GM19452 (cell line): ENCODE data around the gene C19orf25.
"Not testable (repeated sequence)": the region's sequence is repeated elsewhere in the genome, so short reads cannot be mapped to it uniquely, and the experiment has no call there.

Experiments
- ATAC-seq: cut with Tn5 transposase; IDR thresholded peaks from one replicate; pipeline ENCODE4 v1.9.1; 2021; ENCODE audit not compliant: unreplicated experiment

The C19orf25 gene

GRCh38 chr19:1481893-1482360 is 2.9 kb upstream of the C19orf25 start:
- no peak for ATAC-seq

DNA sequence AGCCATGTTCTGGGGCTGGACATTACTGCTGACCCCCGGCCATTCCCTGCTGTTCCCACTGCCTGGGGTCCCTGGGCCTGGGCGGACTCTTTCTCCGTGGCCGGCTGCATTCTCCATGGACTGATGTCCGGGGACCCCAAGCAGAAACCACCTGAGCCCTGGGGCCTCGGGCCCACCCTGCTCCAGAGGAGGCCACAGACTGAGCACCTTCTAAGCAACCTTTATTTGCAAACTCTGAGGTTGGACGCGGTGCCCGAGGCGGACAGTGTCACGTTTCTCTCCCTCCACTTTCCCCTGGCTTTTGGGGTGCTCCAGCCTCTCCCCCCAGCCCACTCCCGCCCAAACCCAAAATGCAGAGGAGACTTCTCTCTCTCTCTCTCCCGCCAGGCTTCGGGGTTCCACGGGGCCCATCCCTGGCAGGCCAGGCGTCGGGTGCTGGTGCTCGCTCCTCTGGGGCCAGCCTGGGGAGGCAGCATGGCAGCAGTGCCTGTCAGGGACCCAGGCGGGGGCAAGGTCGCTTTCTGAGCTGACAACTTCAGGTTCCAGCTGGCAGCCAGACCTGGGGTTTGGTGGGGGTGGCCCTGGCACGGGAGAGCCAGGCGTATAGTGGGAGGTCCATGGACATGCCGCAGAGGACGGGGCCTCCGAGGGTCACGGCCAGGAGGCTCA is 2.3 kb upstream of the C19orf25 start:
- no peak for ATAC-seq

- not testable (repeated sequence) for ATAC-seq
Measured at GRCh38 chr19:1477056-1477455, 2.0 kb downstream of the C19orf25 start.

DNA sequence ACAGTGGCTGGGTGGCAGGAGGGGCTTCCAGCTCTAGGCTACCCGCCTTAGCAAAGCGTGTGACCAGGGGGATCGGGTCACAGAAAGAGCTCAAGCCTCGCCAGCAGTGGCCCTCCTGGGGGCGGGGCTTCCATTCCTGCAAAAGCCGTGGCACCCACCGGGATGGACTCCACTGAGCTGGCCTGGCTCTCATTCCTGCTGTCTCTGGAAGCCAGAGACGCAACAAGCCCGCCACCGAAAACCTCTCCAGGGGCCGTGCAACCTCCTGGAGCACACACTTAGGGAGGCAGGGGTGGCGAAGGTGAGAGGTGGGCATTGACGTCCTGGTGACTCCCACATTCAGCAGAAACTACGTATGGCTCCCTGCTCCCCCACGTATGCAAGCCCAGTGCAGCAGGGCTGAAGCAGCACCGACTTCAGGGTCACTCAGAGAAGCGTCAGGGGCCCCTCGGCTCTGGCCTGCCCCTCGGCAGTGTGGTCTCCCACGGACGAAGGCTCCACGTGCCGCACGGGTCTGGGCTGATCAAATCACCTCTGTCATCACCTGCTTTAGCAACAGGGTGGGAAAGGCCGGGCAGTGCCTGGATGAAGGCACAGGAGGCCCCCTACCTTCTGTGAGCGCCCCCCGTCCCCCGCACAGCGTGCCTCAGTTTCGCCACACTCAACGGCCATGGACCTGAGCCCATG is 3.1 kb downstream of the C19orf25 start:
- ATAC-seq = no peak

GRCh38 chr19:1474765-1475351 is 4.2 kb downstream of the C19orf25 start:
- no peak for ATAC-seq

DNA sequence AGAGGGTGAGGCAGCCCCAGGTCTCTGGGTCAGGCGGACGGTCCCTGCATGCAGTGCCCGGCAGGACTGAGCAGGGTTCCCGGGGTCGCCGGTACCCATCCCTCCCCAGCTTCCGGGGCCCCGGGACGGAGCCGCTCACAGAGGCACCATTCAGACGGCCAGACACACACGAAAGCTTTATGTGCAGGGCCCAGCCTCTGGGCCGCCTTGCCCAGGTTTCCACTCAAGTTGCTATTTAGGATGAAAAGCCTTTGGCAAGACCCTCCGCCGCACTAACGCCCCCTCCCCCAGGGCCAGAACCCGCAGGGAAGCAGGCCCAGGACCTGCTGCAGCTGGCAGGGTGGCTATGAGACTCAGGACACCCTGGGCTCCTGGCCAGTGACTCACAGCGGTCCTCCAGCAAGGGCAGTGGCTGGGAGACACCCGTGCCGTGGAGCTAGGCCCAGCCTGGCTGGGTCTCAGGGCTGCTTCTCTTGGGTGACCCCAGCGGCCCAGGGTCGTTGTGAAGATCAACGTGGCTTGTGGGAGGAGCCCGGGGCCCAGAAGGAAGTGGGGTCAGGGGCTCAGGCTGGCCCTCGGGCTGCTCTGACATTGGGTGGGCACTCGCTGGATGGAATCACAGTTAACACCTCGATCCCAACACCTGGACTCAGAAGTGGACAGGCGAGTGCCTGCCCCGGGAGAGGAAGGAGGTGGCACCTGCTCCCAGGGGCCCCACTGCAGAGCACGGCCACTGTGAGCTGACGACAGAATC is 4.8 kb downstream of the C19orf25 start:
- ATAC-seq = no peak

GRCh38 chr19:1473085-1473851 is 5.7 kb downstream of the C19orf25 start:
- ATAC-seq = no peak

GRCh38 chr19:1472231-1473084 is 6.6 kb downstream of the C19orf25 start:
- no peak for ATAC-seq

DNA sequence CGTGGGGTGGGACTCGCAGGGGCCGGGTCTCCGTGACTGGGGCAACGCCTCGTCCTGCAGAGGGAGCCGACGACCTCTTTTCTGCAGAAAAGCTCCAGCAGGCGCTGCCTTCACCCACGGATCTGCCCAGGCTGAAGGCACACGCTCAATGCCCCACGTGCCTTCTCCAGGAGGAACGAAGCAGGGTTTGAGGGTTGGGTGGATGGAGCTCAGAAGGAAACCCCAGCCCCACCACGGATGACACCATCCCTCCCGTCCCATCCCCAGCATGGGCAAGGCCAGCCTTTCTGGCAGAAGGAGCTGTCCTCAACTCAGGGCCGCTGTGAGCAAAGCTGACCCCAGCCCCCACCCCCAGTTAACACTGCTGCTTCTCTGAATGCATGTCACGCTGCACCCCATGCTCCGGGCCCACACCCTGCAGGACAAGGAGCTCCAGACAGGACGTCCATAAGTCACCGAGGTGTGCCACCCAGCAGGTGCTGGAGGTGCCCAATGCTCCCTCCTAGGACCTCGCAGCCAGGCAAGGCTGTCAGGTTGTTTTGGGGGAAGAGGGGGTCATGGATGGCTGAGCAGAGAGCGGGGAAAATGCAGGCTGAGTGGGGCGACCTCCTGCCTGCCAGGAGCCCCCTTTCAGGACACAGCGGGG is 7.4 kb downstream of the C19orf25 start:
- no peak for ATAC-seq

DNA sequence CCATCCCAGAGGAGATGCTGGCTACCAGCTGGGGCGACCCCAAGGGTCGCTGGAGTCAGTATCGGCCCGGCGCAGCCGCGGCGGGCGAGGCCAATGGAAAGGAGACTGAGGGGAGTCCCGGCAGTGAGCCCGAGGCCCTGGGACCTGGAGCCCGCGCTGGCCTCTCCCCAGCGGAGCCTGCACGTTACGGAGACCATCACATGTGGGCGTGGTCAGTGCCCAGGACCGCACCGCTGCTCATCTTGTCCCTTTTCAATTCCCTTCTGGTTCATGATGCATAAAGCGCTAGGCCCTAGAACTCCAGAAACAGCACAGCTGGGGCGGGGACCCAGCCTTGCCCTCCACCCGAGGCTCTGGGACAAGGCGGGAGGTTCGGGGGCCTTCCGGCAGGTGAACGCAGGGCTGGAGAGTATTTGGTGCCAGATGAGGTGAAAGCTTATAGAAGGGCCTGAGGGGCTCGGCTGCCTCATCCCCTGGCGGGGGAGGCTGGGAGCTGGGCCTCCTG is 8.0 kb downstream of the C19orf25 start:
- ATAC-seq = no peak

DNA sequence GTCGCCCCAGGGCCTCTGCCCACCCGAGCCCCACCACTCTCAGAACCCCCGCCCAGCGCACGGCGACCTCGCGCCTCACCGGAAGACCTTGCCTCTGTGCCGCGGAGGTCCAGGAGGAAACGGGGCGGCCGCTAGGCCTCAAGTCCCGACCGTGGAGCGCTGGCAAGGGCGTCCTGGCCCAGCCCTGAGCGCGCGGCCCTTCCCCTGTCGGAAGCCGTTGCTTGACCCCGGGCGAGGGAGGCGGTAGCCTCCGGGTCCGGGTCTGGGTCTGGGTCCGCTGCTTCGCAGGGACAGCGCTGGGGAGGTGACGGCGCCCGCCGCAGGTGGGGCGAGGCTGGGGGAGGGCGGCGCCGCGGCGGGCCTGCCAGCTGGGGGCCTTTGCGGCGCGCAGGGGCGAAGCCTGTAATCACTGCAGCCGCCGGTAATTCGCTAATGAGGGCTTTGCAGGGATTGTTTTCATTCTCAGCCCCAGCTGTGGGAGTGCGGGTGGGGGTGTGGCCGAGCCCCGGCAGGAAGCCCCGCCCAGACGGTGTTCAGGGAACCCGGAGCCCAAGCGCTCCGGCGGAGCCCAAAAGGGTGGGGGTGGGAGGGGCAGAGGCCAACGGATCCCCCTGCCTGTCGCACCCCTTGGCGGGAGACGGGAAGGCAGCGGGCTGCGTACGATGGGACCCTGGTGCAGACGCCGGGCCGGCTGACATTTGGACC is 8.6 kb downstream of the C19orf25 start:
- no peak for ATAC-seq

DNA sequence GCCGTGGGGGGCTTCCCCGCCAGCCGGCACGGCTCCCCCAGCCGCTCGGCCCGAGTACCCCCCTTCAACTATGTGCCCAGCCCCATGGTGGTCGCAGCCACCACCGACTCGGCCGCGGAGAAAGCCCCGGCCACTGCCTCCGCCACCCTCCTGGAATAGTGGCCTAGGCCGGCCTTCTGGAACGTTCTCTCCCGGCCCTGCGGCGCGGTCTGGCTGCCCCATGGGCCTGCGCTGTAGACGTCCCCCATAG is 9.0 kb downstream of the C19orf25 start:
- no peak for ATAC-seq

- no peak for ATAC-seq
Measured at GRCh38 chr19:1469255-1470054, 9.6 kb downstream of the C19orf25 start.

GRCh38 chr19:1468821-1469254 is 10.2 kb downstream of the C19orf25 start:
- no peak for ATAC-seq

DNA sequence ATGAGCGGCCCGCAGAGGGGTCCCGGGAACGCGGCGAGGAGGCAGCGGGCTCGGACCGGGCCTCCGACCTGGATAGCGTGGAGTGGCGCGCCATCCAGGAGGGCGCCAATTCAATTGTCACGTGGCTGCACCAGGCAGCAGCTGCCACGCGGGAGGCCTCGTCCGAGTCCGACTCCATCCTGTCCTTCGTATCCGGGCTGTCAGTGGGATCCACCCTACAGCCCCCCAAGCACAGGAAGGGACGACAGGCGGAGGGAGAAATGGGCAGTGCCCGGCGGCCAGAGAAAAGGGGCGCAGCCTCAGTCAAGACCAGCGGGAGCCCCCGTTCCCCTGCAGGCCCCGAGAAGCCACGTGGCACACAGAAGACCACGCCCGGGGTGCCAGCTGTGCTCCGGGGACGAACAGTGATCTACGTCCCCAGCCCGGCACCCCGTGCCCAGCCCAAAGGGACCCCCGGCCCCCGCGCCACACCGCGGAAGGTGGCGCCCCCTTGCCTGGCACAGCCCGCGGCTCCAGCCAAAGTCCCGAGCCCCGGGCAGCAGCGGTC is 10.7 kb downstream of the C19orf25 start:
- no peak for ATAC-seq

- ATAC-seq = no peak
Measured at GRCh38 chr19:1467490-1468273, 11.3 kb downstream of the C19orf25 start.

DNA sequence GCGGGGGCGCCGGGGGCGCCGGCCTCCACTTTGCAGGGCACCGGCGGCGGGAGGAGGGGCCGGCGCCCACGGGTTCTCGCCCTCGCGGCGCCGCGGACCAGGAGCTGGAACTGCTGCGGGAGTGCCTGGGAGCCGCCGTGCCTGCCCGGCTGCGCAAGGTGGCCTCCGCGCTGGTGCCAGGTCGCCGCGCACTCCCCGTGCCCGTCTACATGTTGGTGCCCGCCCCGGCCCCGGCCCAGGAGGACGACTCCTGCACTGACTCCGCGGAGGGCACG is 11.9 kb downstream of the C19orf25 start:
- ATAC-seq = no peak
